Left lung (tissue), 10 donors: ENCODE measurements around the gene CDK19. TPM values are rescaled to one million over a fixed set of nuclear protein-coding genes. Genes with fewer than 3 reads are reported as not detected.

ENCODE experiments used
- ATAC-seq: fragments of 200-7000 bp; cut with Tn5 transposase; one replicate; pipeline ENCODE4 v1.9.1; 2020; ENCODE audit warnings: moderate library complexity
- DNase-seq, 4 donors: peaks; one replicate each; pipeline ENCODE4 v3.0.0-alpha.2; 2013 to 2020
- H3K27ac ChIP-seq, 2 donors: fragments of 200-600 bp; sonication (generic) in 1 of 2; one replicate each; pipeline versions ENCODE4 v1.5.0 to v1.8.0; 2020 to 2021
- H3K27me3 ChIP-seq, 2 donors: fragments of 200-600 bp; sonication (generic) in 1 of 2; one replicate each; pipeline versions ENCODE4 v1.5.0 to v1.8.0; 2020 to 2021
- H3K36me3 ChIP-seq, 2 donors: fragments of 200-600 bp; sonication (generic) in 1 of 2; one replicate each; pipeline versions ENCODE4 v1.5.0 to v1.8.0; 2020 to 2021
- H3K4me1 ChIP-seq, 2 donors: fragments of 200-600 bp; one replicate each; pipeline ENCODE4 v1.8.0; 2021
- H3K4me3 ChIP-seq, 2 donors: fragments of 200-600 bp; sonication (generic) in 1 of 2; one replicate each; pipeline versions ENCODE4 v1.5.0 to v1.8.0; 2020 to 2021; ENCODE audit warnings: mild to moderate bottlenecking in 1 of 2
- H3K9me3 ChIP-seq, 2 donors: fragments of 200-600 bp; sonication (generic) in 1 of 2; one replicate each; pipeline versions ENCODE4 v1.5.0 to v1.8.0; 2020 to 2021
- intact Hi-C, 2 donors: fragments of 100-400 bp; cut with DNase I; formaldehyde crosslinking; loops; one replicate each; pipeline versions ENCODE4 v1.11.2 to v1.14.2; 2022
- polyA plus RNA-seq, 6 donors: library from polyadenylated mRNA; unstranded; fragments of 120-200 nt; gene quantifications; one replicate each; pipeline ENCODE4 v1.2.1, GENCODE V29; 2013; ENCODE audit not compliant: insufficient read length in 6 of 6
- total RNA-seq, 2 donors: library from RNA; stranded (reverse); fragmentation: NEBNext Ultra II Directional; extraction: Animal tissue kit (Norgen Biotek cat#: 25700); gene quantifications; one replicate each; pipeline ENCODE4 v1.2.1, GENCODE V29; 2021
- TF ChIP-seq, protein P1 (sequence below), 2 donors: fragments of 200-600 bp; sonication (generic) in 1 of 2; IDR thresholded peaks; one replicate each; pipeline versions ENCODE4 v1.5.0 to v1.8.0; 2021; ENCODE audit warnings: antibody characterized with exemption in 2 of 2
- donor health status: DM: no; HTN: yes; CAD: no.
- donor health status: DM: no; HTN: no; CAD: no.

Gene CDK19
- total and polyA plus RNA-seq, 8 donors = 18.4 to 46.1 (median 36.2) TPM

DNA sequence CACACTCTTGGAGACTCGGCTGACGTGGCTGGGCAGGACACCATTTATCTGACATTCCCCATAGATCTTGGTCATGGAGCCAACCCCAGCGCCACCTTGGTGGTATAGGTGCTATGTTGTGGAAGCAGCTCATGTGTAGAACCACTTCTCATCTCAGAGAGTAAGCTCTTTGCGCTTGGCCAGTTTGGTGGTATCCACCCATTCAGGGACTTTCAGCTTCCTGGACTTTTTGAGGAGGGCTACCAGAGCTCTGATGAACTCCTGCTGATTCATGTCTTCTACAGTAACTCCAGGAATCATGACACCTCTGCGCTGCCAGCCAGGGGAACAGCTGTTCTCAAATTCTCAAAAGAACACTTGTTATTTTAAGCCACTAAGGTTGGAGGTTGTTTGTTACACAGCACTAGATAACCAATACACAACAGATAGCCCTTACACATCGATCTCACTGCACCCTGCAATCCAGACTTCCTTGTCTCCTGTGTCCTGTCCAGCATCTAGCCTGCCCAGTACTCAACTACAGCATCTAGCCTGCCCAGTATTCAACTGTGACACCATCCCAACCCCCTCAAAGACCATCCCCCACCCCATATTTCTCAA is 252.9 kb downstream of the CDK19 start:
- Histone ChIP-seq H3K9me3 (peaks cover 0 to 3% of the 10 kb centered on the region in 2 donors), H3K4me1 (no peaks in the 10 kb centered on the region), H3K27me3 (no peaks in the 10 kb centered on the region), H3K36me3 (no peaks in the 10 kb centered on the region), H3K27ac (no peak overlapping the region), H3K4me3 (no peak overlapping the region)
- DNase-seq = no peak
- TF ChIP-seq, protein P1, sequence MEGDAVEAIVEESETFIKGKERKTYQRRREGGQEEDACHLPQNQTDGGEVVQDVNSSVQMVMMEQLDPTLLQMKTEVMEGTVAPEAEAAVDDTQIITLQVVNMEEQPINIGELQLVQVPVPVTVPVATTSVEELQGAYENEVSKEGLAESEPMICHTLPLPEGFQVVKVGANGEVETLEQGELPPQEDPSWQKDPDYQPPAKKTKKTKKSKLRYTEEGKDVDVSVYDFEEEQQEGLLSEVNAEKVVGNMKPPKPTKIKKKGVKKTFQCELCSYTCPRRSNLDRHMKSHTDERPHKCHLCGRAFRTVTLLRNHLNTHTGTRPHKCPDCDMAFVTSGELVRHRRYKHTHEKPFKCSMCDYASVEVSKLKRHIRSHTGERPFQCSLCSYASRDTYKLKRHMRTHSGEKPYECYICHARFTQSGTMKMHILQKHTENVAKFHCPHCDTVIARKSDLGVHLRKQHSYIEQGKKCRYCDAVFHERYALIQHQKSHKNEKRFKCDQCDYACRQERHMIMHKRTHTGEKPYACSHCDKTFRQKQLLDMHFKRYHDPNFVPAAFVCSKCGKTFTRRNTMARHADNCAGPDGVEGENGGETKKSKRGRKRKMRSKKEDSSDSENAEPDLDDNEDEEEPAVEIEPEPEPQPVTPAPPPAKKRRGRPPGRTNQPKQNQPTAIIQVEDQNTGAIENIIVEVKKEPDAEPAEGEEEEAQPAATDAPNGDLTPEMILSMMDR (IDR thresholded peaks at IDR 0.05) = no peak
- intact Hi-C loops = no loop called here
- ATAC-seq = no peak

DNA sequence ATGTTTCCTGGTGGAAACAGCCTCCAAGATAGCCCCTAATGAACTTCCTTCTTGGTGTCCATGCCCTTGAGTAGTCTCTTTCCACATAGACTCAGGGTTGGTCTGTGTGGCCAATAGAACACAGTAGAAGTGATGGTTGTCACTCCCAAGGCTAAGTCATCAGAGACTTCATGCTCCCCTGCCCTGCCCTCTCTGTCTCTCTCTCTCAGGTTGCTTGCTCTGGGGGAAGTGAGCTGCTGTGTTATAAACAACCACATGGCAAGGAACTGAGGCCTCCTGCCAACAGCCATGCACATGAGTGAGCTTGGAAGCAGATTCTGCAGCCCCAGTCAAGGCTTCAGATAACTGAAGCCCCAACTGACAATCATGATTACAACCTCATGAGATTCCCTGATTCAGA is 253.6 kb downstream of the CDK19 start:
- intact Hi-C loops = no loop called here

DNA sequence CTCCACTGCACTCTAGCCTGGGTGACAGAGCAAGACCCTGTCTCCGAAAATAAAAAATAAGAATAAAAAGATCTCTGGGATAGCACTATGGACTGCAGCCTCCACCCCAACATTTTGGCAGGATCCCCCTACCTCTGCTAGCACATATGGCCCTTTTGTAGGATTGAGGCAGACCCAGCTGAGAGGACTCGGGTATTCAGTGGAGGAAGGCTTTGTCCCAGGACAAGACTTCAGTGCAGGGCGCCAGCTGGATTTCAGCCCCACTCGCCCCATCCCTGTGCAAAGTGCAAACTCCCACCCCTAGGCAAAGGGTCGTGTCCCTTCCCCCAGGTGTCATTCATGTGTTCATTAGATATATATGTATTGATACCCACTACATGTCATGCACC is 254.3 kb downstream of the CDK19 start:
- ATAC-seq = no peak

More for the DNA sequence above, 253.6 kb downstream of the CDK19 start:
- TF ChIP-seq, protein P1 (IDR thresholded peaks at IDR 0.05) = no peak
- peaks cover 0 to 3% of the 10 kb centered on the region in 2 donors for H3K9me3 ChIP-seq
- H3K36me3 ChIP-seq = no peaks in the 10 kb centered on the region
- H3K4me1 ChIP-seq = no peaks in the 10 kb centered on the region
- no peak overlapping the region for H3K27ac ChIP-seq
- H3K27me3 ChIP-seq = no peaks in the 10 kb centered on the region
- DNase-seq (no peak), ATAC-seq (no peak)
- H3K4me3 ChIP-seq = no peak overlapping the region

DNA sequence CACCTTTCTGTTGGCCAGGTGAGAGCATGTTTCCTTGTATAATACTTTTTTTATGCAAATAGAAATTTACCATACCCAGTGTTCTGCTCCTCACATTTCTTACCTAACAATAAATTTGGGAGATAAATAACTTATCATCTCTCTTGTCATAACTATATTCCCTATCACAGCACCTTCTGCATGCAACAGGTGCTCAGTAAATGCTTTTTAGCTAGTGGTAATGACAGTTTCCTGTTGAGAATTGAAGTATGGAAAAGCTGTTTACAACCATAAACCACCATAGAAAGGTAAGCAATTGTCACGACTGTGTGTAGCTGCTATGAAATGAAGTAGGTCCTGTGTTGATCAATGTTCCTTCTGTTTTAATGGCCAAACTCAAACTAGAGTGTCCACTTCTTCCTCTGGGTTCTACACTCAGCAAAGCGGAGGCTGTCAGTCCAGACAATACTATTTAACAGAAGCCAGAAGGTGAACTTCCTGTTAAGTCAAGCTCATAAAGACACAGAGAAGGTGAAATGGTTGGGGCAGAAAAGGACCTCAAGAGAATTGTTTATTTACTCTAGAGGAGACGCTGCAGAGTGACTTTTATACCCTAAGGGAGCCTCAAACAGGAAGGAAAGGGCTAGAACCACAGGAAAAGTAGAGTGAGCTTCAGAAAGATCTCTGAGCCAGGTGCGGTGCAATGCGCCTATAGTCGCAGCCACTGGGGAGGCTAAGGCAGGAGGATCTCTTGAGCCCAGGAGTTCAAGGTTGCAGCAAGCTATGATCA is 254.8 kb downstream of the CDK19 start:
- Histone ChIP-seq H3K4me3 (no peak overlapping the region), H3K36me3 (no peaks in the 10 kb centered on the region), H3K9me3 (peaks cover 0 to 3% of the 10 kb centered on the region in 2 donors), H3K4me1 (no peaks in the 10 kb centered on the region), H3K27me3 (no peaks in the 10 kb centered on the region), H3K27ac (no peak overlapping the region)
- ATAC-seq (no peak), DNase-seq (no peak)
- TF ChIP-seq, protein P1 (IDR thresholded peaks at IDR 0.05) = no peak
- intact Hi-C loops = no loop called here

More for the DNA sequence above, 254.3 kb downstream of the CDK19 start:
- Histone ChIP-seq H3K27me3 (no peaks in the 10 kb centered on the region), H3K9me3 (peaks cover 0 to 3% of the 10 kb centered on the region in 2 donors), H3K4me1 (no peaks in the 10 kb centered on the region), H3K27ac (no peak overlapping the region), H3K36me3 (no peaks in the 10 kb centered on the region), H3K4me3 (no peak overlapping the region)
- intact Hi-C loops = no loop called here
- no peak for DNase-seq
- TF ChIP-seq, protein P1 (IDR thresholded peaks at IDR 0.05) = no peak

Other genes starting within 250 kb of the CDK19 start
- 10 to 100 TPM; 45.4 to 99.9 TPM for gene AMD1, start 59.3 kb upstream of the CDK19 start, total RNA-seq
- 10 to 100 TPM; 57.0 to 63.6 (median 58.7) TPM for gene AMD1, start 59.3 kb upstream of the CDK19 start, polyA plus RNA-seq
- 10 to 100 TPM; 71.0 to 74.7 TPM for gene GTF3C6, start 143.2 kb upstream of the CDK19 start, total RNA-seq
- gene GTF3C6, start 143.2 kb upstream of the CDK19 start, polyA plus RNA-seq = 10 to 100 TPM; 64.8 to 79.1 (median 67.7) TPM
- 10 to 100 TPM; 20.8 to 28.3 TPM for gene RPF2, start 166.6 kb upstream of the CDK19 start, total RNA-seq
- gene RPF2, start 166.6 kb upstream of the CDK19 start, polyA plus RNA-seq = 10 to 100 TPM; 27.3 to 36.0 (median 29.8) TPM